Measurements from ENCODE around the gene TIAM1.

GRCh38 chr21:31088474-31088751 is 255.6 kb downstream of the TIAM1 start:
- TF ChIP-seq CTCF (conservative IDR thresholded peaks at IDR 0.05 in 1 of 2, IDR thresholded peaks at IDR 0.05 in 1 of 2; ENCODE audit: extremely low read depth in 1 of 2, insufficient read depth in 1 of 2, low read depth in 1 of 2, low read length in 2 of 2) (no peak), EZH2 (IDR thresholded peaks at IDR 0.05; ENCODE audit: borderline replicate concordance, low read length) (no peak)

Measured in mammary epithelial cell (primary cell).